Stimulated activated CD4-positive, alpha-beta T cell treated with anti-CD3 and anti-CD28 coated beads, Interleukin-2, amount 100 ng/mL, for 48 hours (primary cell): ENCODE data around the gene TAX1BP3.
A peak's percentile ranks its signal among the peaks of the same experiment; 100 is the strongest.

Experiments
- DNase-seq, 2 donors: peaks; one replicate each; pipeline ENCODE4 v3.0.0-alpha.2; 2020

The TAX1BP3 gene

DNA sequence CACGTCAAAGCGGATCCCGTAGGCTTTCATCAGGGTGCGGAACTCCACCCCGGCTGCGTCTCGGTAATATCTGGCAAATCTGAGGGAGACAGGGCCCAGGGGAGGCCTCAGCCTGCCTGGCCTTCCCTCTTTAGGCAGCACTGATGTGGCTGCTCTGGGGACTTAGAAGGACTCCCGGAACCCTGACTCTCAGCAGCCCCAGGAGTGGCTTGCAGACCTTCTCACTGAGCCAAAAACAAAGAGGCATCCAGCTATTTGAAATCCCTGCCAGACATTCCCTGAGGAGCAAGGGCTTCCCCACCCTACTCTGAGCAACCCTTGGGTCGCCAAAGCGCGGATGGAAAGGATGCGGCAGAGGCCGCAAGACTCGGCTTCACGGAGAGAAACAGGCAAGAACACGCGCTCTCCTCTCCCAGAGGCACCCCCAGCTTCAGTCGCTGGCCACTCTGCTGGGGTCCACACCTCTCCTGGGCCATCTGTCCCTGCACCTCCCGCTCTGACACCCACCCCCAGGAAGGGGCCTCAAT lies 19.7 kb upstream of the TAX1BP3 start:
- no peak for DNase-seq

- DNase-seq = no peak
Observed at GRCh38 chr17:3685174-3685573, 16.8 kb upstream of the TAX1BP3 start.

- peak; percentile 54 to 62 for DNase-seq
Observed at GRCh38 chr17:3683054-3683511, 14.7 kb upstream of the TAX1BP3 start.

DNA sequence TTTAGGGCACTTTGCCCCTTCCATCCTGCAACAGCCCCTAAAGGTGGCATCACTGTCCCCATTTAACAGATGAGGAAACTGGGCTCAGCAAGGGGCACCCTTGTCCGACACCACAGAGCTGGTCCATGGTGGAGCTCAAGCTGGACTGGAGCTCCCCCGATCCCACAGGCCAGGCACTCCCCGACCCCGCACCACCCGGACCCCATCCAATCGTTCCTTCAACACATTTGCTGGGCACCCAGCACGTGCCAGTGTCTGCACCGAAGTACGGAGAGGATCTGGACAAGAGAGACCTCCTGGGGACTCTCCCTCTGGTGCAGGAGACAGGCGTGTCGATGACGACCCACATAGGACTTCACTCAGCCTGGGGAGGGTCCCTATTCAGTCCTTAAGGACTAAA lies 13.7 kb upstream of the TAX1BP3 start:
- DNase-seq = no peak

DNA sequence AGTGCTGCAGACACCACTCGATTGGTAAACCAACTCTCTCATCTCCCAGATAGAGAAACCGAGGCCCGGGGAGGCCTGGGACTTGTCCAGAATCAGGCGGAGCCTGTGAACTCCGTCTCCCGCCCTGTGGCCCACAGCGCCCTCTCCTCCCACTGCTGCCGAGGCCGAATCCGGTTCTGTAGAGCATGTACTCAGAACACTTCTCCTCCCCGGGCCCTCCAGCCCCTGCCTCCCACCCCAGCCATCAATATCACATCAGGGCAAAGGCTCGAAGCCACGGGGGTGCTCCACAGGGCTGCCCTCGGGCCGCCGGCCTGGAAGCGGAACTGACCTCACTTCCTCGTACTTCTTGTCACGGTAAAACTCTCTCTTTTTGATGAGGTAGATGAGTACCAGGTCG lies 13.2 kb upstream of the TAX1BP3 start:
- DNase-seq = no peak

DNA sequence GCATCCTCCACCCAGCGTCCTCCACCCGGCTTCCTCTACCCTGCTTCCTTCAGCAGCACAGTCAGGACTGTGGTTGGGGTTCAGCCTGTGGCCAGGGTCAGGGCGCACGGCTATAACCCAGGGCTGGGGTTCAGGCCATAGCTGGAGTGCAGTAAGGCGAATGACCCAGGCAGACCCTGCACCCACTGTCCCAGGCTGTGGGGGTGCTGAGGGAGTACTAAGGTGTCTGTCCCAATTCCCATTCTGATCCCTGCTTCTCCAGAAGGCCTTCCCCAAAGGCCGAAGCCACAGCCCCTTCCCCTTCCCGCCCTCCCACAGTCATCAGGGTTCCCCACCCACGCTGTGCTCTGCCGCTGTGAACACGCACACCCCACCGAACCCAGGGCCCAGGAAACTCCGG lies 12.7 kb upstream of the TAX1BP3 start:
- DNase-seq = no peak

DNA sequence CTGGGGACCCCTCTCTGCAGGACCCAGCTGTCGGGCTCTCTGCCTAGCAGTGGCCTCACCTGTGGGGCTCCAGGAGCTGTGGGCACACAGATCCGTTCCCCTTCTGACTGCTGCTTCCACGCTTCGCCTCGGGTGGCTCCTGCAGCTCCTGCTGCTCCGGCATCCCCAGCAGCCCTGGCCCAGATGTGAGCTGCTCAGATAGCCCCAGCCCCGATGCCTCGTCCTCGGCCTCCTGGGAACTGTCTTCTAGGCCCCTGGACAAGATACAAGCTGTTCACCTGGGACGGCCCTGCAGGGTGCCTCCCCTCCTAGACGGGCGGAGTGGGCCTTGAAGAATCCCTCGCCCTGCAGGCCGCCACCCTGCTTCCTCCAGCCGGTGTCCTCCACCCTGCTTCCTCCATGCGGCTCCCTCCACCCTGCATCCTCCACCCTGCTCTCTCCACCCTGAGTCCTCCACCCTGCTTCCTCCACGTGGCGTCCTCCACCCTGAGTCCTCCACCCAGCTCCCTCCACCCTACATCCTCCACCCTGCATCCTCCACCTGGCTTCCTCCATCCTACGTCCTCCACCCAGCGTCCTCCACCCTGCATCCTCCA lies 11.3 kb upstream of the TAX1BP3 start:
- DNase-seq = no peak

- no peak for DNase-seq
Observed at GRCh38 chr17:3678821-3679530, 10.6 kb upstream of the TAX1BP3 start.

DNA sequence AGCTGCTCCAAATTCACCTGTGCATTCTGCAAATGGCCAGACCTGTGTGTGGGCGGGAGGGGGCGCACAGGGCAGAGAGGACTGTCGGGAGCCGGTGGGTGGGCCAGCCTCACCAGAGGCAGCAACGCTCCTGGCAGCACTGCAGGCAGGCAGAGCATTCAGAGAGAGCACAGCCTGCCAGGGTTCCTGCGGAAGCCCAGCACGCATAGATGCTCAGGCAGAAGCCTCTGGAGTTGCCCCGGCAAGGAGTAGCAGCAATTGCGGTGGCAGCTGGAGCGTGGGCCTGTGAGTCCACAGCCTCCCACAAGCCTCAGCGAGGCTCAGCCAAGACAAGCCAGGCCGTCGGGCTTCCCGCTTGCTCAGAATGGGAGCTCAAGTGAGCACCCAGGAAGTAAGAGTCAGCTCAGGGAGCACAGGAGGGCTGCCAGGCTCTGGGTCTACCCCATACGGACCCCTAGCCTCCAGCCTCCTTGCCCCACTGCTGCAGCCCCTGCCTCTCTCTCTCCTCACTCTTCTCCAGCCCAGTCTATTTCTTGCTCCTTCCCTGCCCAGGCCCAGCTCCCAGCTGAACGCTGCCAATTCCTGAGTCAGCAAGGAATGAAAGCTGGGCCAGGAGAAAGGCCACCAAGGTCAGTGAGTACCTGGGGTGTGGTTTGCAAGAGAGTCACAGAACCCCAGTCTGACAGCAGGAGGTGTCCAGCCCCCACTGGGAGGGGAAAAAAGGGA lies 9.9 kb upstream of the TAX1BP3 start:
- DNase-seq = no peak

GRCh38 chr17:3675886-3676285 lies 7.5 kb upstream of the TAX1BP3 start:
- no peak for DNase-seq

DNA sequence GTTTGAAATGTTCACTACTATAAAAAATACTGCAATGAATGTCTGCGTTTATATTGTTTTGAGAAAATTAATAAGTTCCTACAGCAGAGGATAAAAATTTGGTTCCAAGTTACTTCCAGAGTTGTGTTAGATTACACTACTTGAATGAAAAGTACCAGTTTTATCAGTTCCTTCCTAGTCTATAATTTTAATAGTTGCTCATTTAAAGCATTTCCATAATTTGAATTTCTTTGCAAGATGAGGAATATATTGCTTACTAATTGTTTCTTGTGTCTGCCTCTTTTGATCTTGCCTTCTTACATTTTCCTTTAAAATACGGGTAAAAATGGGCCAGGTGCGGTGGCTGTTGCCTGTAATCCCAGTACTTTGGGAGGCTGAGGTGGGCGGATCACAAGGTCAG lies 4.2 kb upstream of the TAX1BP3 start:
- no peak for DNase-seq

- no peak for DNase-seq
Observed at GRCh38 chr17:3669548-3669947, 1.2 kb upstream of the TAX1BP3 start.

DNA sequence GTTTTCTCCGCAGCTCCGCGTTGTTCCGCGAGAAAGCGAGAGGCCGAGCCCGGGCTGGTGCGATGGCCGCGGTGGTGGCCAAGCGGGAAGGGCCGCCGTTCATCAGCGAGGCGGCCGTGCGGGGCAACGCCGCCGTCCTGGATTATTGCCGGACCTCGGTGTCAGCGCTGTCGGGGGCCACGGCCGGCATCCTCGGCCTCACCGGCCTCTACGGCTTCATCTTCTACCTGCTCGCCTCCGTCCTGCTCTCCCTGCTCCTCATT lies 638 bp upstream of the TAX1BP3 start:
- DNase-seq = no peak

- no peak for DNase-seq
Observed at GRCh38 chr17:3667366-3668278, 756 bp downstream of the TAX1BP3 start.

DNA sequence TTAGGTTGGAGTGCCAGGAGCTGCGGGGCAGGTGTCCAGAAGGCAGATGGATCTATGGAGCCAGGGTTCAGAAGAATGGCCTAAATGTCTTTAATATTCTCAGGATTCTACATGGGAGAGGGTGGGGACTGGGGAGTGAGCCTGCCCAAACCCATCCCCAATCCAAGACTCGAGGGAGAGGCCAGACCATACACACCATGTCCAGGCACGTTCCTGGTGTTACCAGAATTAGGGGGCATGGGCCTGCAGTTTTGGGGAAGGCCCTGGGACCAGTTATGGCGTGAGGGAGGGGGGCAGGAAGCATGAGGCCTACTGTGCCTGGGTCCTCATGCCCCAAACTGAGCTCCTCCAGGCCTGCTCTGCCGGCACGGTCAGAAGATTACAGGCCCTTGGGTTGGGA lies 1.9 kb downstream of the TAX1BP3 start:
- DNase-seq = no peak

DNA sequence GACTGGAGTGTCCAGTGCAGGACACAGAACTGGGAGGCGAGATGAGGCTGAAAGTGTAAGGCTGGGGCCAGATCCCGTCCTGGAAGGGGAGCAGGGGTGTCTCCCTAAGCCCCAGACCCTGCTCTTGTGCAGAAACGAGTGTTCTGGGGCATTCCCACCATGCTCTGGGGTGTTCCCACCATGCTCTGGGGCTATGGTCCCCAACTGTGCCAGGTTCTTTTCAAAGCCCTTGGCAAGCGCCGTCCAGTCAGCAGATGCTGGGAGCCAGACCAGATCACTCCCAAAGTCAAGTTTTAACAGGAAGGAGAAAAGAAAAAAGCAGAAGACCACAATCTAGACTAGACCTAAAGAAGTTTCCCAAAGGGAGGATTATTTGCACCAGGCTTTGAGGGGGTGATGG lies 2.5 kb downstream of the TAX1BP3 start:
- DNase-seq = no peak

DNA sequence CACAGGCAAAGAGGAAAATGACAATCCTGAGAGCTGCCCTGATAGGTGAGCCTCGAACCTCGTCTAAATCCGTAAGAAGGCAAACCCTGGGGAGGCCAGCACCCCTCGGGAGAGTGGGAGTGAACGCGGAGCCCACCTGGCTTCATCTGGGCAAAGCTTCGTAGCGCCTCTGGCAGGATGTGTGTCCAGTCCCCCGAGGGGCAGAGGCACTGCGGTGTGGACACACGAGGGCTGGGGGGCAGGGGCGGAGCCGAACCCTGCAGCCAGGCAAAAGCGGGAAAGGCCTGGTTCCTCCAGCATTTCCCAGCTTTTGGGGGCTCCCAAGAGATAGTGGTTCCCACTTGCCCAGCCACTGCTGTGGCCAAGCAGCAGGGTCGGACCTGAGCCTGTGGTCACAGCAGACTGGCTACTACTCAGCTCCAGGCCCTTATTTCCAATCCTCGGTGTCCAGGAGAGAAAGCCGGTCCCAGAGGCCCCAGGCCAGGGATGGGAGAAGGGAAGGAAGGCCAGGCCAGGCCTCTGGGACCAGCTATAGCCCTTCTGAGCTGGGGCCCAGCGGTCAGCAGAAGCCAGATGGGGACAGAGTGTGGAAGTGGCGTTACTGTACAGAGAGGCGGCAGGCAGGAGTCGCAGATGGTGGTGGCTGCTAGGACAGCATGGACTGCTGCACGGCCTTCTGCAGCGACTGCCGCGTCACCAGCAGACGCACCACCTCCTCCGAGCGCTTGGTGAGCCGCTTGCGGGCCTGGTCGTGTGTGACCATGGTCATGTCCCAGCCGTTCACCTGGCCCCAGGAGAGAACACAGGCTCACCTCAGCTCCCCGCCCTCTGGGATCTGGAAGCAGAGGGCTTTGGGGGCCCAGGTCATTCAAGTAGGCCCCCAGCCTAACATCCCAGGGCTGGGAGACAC lies 5.0 kb downstream of the TAX1BP3 start:
- DNase-seq = no peak

DNA sequence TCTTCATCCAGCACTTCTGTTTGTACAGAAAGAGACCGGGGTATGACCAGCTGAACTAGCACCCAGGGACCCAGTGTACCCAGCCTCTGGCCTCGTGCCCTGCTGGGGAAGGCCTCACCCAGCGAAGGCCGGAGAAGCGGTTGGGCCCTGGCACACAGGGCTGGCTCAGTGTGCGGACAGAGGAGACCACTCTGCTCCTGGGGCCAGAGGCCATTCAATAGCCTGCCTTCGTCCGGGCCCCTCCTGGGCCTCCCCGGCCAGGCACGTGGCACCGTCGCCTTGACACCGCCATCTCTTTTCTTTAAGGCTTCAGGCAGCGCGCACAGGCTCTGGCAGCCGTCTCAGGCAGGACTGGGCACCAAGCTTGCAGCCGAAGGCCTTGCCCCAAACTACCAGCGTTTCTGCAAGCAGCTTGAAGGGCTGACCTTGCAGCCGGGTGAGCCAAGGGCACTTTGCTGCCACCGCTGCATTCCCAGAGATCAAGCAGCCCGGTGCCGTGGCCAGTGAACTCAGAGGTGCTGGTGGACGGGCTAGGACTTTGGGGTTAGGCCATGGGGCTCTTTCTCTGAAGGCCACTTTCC lies 8.0 kb downstream of the TAX1BP3 start:
- no peak for DNase-seq

DNA sequence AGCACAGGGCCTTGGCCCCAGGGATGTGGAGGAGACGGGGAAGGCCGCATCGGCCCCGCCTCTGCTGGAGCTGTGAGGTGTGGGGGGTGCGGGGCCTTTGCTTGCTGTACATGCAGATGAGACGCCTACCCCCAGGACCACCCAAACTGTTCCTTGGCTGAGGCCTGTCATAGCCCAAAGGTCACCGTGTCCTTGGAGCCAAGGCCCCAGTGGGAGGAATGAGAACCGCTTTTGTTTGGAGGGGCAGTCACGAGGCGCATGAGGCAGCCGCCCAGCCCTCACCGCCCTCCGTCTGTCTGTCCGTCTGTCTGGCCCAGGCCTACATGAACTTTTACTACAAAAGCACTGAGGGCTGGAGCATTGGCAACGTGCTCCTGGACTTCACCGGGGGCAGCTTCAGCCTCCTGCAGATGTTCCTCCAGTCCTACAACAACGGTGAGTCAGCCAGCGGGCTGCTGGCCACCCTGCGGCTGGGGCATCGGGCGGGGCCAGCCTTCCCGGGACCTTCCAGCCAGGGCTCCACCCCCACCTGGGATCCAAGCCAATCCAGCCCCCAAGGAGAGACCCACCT lies 8.8 kb downstream of the TAX1BP3 start:
- no peak for DNase-seq

DNA sequence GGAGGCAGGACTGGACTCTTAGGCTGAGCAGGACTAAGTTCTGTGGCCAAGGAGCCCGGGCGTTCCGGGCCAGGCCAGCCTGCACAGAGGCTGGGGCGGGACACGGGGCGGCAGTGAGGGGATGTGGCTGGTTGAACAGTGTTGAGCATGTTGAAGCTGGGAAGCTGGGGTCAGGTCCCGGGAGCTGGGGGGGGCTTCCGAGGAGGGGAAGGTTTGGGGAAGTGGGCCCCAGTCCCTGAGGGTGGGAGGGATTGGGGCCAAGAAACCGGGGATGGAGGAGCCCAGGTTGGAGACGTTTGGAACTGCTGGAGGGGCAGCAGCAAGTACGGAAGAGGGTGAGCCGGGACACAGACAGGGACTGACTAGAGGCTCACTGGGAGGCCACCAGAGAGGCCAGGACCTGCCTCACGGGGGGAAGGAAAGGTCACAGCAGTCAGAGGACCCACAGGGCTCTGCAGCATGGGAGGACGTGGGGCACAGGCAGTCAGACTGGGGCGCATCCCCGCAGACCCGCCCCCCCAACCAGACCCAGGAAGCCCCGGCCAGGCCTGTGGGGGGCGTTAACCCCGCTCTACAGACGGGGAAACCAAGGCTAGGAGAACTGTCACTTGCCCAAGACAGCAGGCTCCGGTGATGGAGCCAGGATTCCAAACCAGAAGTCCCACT lies 9.5 kb downstream of the TAX1BP3 start:
- no peak for DNase-seq
